HG03066 (cell line): ENCODE results near the gene SRD5A2.

ENCODE experiments used
- ATAC-seq: cut with Tn5 transposase; IDR thresholded peaks from one replicate; pipeline ENCODE4 v1.9.1; 2021; ENCODE audit warnings: low read depth; ENCODE audit not compliant: unreplicated experiment

Gene SRD5A2, protein sequence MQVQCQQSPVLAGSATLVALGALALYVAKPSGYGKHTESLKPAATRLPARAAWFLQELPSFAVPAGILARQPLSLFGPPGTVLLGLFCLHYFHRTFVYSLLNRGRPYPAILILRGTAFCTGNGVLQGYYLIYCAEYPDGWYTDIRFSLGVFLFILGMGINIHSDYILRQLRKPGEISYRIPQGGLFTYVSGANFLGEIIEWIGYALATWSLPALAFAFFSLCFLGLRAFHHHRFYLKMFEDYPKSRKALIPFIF

DNA sequence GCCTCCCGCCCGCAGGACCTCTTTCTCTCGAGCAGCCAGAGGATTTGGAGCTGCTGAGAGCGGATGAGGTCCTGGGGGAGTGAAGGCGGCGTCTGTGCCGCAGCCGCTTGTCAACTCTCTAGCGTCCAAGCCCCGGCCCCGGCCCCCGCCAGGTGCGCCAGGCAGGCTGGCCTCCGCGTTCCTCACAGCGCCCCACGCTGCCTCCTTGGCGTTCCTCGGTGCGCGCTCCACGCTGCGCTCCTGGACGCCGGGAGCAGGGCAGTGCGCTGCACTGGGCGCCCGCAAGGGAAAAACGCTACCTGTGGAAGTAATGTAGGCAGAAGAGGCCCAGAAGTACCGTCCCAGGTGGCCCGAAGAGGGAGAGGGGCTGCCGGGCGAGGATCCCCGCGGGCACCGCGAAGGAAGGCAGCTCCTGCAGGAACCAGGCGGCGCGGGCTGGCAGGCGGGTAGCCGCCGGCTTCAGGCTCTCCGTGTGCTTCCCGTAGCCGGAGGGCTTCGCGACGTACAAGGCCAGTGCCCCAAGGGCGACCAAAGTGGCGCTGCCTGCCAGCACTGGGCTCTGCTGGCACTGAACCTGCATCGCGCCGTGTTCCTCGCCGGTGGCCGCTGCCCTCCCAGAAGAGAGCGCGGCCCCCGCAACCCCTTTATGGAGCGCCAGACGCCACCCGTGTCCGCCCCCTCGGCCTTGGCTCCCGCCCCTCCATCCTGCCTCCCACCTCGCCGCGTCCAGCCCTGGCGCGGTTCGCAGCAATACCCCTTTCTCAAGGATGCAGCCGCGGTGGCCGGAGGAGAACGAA is at the start of gene SRD5A2:
SRD5A2 (minus strand) TSS at position 618 of the 797 bp plus-strand sequence; CDS start at position 580, 38 bp downstream.
- ATAC-seq = no peak

DNA sequence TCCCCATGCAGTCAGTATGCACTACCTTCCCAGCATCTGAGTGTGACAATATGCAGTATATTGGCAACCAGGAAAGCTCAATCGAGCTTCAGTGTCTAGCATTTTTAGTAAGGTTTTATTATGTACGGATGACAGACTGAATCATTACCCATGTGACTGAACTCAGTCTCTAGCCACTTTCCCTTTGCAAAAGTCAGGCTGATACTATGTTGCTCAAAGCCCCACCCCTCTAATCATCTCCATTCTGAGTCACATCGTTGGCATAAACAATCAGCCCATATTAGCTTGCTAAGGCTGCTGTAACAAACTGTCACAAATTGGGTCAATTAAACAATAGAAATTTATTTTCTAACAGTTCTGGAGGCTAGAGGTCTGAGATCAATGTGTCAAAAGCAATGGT is 25.8 kb upstream of the SRD5A2 start:
- ATAC-seq = no peak

DNA sequence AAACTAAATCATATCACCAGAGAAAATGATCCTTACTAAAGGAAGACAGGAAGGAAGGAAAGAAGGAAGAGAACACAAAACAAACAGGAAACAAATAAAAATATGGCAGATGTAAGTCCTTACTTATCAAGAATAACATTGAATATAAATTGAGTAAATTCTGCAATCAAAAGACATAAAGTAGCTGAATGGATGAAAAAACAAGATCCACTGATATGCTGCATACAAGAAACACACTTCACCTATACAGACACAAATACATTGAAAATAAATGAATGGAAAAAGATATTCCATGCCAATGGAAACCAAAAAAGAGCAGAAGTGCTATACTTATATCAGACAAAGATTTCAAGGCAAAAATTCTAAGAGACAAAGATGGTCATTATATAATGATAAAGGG is 18.0 kb upstream of the SRD5A2 start:
- no peak for ATAC-seq

DNA sequence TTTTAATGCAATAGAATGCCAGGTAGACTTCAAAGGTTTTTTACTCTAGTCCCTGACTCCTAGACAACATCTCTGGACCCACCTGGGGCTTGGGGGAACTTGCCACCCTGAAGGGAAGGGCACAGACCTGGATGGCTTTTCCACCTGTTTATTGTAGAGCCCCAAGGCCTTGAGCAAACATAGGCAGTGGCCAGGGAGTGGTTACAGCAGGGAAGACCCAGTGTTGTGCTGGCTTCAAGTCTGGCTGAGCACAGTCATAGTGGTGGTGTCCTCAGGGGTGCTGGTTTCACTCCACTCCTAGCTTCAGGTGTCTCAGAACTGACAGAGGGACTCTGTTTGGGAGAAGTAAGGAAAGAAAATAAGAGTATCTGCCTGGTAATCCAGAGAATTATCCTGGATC is 5.5 kb upstream of the SRD5A2 start:
- ATAC-seq = no peak

DNA sequence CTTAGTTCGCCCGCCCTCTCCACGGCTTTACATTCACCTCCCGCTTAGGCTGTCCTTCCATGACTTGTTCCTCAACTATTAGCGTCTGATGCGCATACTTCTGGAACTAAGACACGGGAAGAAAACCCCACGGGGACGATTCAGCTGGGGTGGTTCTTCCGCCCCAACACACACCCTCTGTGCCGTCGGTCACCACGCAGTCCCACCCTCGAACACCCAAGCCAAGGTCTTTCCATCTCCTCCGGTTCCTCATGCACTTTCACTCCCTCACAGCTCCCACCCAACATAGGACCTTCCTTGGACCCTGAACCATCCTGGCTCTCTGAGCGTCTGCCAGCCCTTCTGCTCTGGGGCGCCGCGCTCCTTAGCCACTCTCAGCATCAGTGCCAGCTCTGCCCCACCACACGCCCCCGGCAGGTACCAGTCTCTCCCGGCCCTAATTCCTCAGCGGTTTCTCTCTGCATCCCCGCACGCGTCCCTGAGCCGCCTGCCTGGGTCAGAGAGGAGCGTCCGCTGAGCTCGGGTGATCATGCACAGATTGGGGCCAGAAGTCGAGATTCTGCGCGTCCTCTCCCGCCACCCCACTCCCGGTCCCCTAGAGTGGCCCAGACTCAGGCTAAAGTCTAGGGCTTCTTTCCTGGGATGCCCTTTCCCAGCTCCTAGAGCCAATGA is 522 bp upstream of the SRD5A2 start:
- no peak for ATAC-seq

DNA sequence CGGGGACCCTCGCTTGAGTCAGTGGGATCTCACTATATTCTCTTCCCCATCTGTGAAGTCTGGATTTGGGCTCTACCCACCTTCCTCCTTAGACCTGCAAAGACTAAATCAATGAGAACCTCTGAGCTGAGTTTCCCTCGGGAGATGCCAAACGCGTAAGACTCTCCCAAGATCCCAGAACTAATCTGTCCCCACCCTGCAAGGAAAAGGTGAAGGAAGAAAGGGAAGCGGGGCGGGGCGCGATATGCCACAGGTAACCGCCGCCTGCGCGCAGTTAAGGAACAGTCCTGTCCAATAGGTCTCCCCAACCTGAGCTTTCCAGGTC is 780 bp downstream of the SRD5A2 start:
- ATAC-seq = no peak

DNA sequence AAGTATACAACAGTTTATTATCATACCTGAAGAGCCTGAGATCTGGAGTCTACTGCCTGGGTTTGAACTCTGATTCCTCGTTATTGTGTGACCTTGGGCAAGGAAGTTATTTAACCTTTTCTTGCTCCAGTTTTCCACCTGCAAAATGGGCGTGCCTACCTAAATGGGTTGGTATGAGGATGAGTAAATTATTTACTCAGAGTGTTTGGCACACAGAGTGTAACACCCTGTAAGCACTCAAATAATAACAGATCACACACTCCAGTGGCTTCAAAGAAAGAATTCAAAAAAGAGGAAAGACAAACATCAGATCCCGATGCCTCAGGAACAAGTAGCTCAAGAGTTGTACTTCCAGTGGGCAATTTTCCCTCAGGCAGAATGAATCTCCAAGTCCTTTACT is 2.4 kb downstream of the SRD5A2 start:
- ATAC-seq = no peak

DNA sequence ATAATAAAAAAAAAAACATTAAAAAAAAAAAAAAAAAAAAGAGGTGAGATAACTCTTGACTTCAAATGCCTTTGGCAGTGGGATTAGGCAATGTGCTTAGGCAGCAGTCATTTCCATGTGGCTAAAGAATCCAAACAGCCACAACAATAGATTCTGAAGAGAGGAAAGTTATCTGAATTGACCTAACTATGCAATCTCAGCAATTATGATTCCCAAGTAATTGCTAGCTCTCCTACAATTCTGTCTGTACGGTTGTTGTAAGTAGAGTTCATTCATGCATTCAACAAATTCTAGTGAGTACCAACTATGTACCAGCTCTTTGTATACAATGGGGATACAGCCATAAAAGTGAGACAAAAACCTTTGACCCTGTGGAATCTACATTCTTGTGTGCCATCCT is 3.6 kb downstream of the SRD5A2 start:
- no peak for ATAC-seq

DNA sequence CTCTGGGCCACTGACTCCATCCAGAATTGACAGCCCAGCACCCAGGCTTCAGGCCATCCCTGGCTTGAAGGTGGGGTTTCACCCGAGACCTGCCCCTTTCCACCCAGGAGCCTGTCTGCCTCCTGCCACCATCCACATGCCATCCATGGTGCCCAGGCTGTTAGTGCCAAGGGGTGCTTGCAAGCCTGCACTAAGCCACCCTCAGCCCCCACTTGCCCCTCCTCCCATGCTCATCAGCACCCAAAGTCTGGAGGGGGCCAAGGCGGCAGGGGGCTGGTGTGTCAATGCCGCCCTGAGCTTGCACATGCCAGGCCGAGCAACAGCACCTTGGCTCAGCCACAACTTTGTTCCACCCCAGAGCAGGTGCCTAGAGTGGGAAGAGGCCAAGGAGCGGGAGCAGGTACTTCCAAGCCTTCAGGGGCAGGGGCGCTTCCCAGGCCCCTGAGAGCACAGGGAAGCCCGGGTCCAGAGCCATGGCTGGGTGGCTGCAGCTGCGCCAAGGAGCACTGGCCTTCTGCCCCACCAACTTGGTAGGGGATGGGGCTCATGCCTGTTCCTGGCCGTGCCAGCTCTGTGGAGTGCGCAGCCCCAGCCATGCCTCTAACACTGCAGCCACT is 12.0 kb downstream of the SRD5A2 start:
- no peak for ATAC-seq

DNA sequence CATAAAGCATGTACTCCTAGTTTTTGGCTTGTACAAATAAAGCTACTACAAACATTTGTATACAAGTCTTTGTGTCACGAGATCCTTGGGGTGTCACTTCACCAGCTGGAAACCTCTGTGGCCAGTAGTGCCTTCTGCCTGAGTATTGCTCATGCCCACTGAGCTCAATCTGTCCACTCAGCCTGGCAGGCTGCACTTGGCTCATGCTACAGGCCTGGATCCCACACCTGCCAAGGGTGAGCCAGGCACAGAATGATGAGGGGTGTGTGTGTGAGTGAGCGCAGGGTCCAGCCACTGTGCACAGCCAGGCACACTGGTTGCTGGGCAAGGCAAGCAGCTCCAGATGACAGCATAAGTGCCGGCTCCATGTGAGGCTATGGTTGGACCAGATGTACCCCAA is 13.1 kb downstream of the SRD5A2 start:
- no peak for ATAC-seq

DNA sequence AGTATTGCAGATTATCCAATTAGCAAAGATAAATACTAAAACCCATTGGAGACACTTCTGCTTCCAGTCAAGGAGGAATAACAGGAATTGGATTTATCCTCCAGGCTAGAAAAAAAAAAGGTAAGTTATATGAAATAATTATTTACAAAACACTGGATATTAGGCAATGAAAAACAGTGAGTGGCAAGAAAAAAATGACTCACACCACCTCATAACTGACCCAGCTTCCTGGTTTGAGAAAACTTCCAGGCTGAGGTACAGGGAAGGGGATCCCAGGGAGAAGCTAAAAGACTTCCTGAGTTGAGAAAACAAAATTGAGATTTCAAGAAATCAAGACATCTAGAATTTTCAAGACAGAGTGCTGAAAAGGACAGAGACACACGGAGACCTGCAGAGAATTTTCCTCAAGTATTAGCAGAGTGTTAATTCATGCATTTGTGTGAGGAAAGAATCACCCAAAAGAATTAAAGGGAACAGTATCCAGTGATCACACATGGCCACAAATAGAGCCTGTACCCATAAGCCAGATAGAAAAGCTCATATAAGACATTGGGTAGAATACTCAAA is 17.4 kb downstream of the SRD5A2 start:
- ATAC-seq = no peak

DNA sequence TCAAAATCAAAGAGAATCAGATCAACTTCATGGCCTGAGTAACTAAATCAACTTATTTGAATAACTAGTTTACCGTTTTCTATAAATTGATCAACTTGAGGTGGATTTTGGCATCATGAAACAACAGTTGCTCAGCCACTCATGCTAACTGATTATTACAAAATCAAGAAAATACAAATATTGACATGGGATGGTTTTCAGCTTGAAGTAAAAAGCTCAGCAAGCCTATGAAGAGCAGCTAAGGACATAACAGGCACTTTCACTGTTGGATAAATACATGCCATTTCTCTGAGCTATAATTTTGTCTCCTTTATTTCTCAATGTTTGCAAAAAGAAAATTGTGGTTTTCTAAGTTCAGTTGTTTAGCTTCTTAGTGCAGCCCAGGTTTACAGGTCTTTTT is 18.9 kb downstream of the SRD5A2 start:
- ATAC-seq = no peak

DNA sequence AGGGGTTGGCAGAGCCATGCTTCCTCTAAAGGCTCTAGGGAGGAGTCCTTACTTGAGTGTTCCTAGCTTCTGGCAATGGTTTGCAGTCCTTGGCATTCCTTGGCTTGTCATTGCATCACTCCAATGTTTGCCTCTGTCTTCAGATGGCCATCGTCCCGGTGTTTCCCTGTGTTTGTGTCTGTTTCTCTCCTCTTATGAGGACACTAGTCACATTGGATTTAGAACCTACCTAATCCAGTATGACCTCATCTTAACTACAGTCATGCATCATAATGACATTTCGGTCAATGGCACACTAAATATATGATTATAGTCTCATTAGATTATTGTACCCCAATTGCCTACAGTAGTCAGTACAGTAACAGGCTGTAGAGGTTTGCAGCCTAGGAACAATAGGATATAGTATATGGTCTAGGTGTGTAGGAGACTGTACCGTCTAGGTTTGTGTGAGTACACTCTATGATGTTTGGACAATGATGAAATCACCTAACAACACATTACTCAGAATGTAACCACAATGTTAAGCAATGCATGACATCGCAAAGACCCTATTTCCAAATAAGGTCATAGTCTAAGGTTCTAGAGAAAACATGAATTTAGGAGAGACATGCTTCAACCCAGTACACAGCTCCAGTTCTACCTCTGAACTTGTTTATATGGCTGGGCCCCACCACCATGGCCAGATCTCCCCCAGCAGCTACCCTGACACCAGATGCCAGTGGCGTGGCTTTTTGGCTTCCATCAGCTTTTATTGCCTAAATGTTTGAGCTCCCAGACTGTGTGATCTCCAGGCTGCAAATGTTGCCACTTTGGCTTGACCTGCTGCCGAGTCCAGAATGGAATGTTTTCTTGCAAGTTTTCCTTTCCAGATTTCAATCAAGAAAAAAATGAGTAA is 22.1 kb downstream of the SRD5A2 start:
- ATAC-seq = no peak

DNA sequence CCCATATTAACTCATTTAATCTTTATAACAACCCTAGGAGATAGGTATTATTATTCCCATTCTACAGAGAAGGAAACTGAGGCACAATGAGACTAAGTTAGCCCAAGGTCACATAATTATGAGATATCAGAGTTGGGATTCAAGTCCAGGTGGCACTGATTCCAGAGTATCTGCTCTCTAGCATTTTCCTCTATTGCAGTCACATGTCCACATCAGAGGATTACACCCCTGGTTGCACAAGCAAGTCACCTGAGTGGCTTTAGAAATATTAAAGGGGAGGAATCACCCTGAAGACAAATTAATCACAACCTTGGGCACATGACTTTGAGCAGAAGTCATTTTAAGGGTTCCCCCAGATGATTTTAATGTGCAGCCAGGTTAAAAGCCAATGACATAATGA is 23.8 kb downstream of the SRD5A2 start:
- ATAC-seq = no peak

DNA sequence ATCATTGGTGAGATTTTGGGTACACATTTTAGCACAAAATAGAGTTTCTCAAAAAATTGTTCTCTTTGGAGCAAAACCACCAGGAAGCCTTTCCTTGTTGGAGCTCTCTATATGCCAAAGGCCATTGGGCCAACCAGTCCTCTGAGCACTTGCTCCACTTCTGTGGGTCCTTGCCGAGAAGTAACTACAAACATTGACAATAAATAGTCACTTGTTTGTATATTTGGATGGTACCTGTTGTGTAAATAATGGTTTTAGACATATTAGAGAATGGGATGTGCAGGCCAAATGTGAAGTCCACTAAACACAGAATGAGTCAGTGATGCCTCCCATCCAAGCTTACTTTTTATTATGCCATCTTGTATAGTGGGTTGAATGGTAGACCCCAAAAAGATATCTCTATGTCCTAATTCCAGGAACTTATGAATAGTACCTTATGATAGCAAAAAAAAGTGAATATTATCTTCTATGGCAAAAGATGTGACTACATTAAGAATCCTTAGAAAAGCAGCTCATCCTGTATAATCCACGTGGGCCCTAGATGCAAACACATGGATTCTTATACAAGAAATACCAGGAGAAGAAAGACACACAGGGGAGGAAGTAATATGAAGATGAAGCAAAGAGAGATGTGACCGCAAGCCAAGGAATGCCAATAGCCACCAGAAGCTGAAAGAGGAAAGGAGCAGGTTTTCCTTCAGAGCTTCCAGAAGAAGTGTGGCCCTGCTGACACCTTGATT is 24.6 kb downstream of the SRD5A2 start:
- ATAC-seq = no peak

DNA sequence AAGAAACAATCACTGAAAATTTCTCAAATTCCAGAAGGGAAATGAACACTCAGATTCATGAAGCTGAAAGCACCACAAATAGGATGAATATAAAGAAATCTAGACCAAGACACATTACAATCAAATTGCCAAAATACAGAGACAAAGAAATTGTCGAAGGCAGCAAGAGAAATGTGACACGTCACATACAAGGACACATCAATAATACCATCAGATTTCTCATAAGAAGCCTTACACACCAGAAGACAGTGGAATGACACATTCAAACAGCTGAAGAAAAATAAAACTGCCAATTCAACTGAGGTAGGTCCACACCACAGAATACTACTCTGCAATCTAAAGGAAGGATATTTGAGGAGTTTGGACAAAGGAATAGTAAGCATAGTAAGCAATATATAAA is 27.4 kb downstream of the SRD5A2 start:
- ATAC-seq = no peak

DNA sequence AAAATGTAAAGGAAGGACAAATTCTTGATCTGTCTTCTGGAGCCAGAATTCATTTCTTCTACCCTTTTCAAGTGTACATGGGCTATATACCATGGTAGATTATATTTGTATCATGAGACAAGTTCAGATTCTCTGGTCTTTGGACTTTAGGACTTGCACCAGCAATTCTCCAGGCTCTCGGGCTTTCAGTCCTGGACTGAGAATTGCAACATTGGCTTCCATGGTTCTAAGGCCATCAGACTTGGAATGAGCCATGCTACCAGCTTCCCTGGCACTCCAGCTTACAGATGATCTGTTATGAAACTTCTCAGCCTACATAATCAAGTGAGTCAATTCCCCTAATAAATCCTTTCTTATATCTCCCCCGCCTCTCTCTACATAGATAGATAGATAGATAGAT is 33.3 kb downstream of the SRD5A2 start:
- no peak for ATAC-seq

DNA sequence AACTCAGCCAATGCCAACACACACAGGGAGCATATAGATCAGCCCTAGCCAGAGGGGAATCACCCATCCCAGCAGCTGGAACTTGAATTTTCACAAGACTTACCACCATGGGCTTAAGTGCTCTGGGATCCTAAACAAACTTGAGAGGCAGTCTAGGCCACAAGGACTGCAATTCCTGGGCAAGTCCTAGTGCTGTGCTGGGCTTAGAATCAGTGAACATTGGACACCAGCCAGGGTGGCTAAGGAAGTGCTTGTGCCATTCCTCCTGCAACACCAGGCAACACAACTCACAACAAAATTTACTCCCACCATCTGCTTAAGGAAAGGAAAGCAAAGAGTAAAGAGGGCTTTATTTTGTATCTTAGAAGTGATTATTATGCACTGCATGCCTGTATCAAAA is 38.9 kb downstream of the SRD5A2 start:
- ATAC-seq = no peak

DNA sequence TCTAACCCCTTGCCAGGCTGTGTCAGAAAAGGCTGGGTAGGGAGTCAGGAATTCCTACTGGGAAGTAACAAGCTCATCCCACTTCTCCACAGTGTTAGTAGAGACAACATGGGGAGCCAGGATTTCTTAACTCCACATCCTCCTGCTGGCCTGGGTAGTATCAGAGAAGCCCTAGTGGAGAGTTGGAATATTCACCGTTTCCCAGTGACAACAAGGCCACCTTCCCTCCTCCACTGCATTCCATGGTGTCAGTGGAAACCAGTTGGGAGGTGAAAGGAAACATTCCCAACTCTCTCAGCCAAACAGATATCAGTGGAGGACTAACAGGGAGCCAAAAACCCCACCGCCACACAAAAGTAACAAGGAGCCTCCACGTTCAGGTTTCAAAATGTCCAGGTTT is 41.2 kb downstream of the SRD5A2 start:
- no peak for ATAC-seq
